ENCODE measurements around the gene CBLB.

CBLB gene

GRCh38 chr3:105857601-105858000 lies 11.2 kb downstream of the CBLB start:
- TF ChIP-seq CTCF (IDR thresholded peaks at IDR 0.05; ENCODE audit: low read depth, low read length): no peak
- no peak overlapping the region for H3K4me3 ChIP-seq (ENCODE audit: low read depth, low read length)

GRCh38 chr3:105856605-105857004 lies 12.2 kb downstream of the CBLB start:
- TF ChIP-seq CTCF (IDR thresholded peaks at IDR 0.05; ENCODE audit: low read depth, low read length): no peak

GRCh38 chr3:105853801-105854432 lies 14.9 kb downstream of the CBLB start:
- TF ChIP-seq CTCF (IDR thresholded peaks at IDR 0.05; ENCODE audit: low read depth, low read length): no peak
- no peak overlapping the region for H3K4me3 ChIP-seq (ENCODE audit: low read depth, low read length)

More at GRCh38 chr3:105856605-105857004, 12.2 kb downstream of the CBLB start:
- H3K4me3 ChIP-seq (ENCODE audit: low read depth, low read length): no peak overlapping the region

GRCh38 chr3:105851582-105851981 lies 17.2 kb downstream of the CBLB start:
- TF ChIP-seq CTCF (IDR thresholded peaks at IDR 0.05; ENCODE audit: low read depth, low read length): no peak
- H3K4me3 ChIP-seq (ENCODE audit: low read depth, low read length): no peak overlapping the region

GRCh38 chr3:105851176-105851575 lies 17.6 kb downstream of the CBLB start:
- no peak overlapping the region for H3K4me3 ChIP-seq (ENCODE audit: low read depth, low read length)
- TF ChIP-seq CTCF (IDR thresholded peaks at IDR 0.05; ENCODE audit: low read depth, low read length): no peak

- H3K4me3 ChIP-seq (ENCODE audit: low read depth, low read length): no peak overlapping the region
- TF ChIP-seq CTCF (IDR thresholded peaks at IDR 0.05; ENCODE audit: low read depth, low read length): no peak
Observed at GRCh38 chr3:105850593-105850992, 18.2 kb downstream of the CBLB start.

GRCh38 chr3:105848821-105849220 lies 20.0 kb downstream of the CBLB start:
- no peak overlapping the region for H3K4me3 ChIP-seq (ENCODE audit: low read depth, low read length)
- no peak for TF ChIP-seq CTCF (IDR thresholded peaks at IDR 0.05; ENCODE audit: low read depth, low read length)

Measured in WI38 (cell line).